T-helper 1 cell (primary cell): ENCODE results near the gene CD53.

Experiments used
- DNase-seq, 5 donors: peaks; one replicate each; pipeline ENCODE4 v3.0.0-alpha.2; 2012 to 2020

Gene CD53

DNA sequence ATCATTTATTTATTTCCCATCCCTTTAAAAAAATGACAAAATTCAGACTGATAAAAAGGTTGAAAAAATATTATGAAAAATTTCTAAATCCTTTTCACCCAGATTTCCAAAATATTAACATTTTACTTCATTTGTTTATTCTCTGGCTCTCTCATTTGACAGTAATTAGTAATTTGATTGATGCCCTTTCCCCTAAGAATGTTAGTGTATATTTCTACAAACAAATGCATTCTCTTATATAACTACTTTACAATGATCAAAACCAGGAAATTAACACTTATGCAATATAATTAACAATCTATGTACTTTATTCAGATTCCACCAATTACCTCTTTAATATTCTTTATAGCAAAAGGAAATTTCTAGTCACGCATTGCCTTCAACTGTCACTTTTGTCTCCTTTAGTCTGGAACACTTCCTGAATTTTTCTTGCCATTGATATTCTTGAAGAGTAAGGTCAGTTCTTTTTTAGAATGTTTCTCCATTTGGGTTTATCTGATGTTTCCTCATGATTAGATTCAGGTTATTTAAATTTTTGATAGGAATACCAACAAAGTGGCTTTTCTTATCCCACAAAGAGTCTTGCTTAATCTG, 3.9 kb downstream of the CD53 start:
- no peak for DNase-seq

DNA sequence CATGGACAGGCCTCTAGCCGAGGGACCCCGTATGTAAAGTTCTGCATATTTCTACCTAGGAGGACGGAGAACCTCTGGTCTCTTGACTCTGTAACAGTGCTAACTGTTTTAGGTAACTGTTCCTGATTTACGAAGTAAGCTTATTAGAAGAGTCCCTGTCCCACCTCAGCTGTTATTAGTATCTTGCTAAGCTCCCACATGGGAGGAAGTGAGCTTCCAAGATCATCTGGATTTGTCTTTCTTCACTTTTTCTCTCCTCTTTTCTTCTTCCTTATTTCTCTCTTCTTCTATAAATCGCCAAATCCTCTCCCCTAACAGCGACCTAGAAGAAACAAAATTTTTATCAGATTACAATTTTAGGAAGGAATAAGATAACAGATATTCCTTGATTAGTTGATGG, 4.4 kb downstream of the CD53 start:
- peak in 1 of 5 donors; percentile 23 for DNase-seq

DNA sequence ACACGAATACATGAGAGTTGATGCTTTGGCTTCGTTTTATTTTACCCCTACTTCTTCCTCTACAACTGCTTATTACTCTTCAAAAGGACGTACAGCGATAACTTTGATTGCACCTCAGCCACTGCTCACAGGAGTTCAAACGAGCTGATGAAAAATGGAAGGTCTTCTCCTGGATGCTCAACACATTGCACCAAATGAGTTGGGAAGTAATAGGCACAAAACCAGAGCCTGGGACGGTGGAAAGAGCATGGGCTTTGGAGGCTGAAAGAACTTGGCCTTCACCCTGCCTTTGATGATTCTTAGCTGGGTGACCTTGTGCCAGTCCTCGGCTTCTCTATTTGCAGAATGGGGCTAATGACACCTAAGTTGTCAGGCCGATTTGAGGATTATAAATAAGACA, 4.8 kb downstream of the CD53 start:
- peak in 1 of 5 donors; percentile 18 for DNase-seq

DNA sequence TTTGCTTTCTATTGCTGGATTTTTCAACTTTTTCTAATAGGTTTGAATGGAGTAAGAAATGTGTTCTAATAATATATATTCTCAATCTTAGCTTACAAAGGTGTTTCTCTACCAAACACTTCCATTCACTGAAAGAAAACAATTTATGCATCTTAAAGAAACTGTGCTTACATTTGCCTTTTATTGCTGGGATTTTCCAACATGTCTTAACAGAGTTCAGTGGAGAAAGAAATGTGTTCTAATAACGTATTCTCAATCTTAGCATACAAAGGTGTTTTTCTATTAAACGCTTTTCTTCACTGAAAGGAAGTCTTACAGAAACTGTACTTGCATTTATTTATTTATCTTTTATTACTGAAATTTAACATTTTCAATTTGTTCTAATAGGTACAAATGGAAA, 5.6 kb downstream of the CD53 start:
- no peak for DNase-seq

DNA sequence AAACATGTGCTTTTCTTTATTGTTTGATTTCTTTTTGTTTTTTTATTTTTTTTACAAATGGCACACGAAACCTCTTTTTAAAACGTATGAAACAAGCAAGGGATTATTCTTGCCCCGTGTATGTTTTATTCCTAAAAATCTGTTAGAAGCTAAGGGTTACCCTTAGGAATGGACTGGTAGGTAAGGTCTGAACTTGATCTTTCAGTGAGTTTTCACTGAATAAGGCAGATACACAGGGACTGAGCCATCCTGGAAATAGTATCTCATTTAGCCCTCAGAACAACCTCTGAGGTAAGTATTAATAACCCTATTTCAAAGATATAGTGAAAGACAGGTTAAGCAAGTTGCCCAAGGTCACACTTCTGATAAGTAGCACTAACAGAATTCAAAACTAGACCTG, 6.0 kb downstream of the CD53 start:
- no peak for DNase-seq

DNA sequence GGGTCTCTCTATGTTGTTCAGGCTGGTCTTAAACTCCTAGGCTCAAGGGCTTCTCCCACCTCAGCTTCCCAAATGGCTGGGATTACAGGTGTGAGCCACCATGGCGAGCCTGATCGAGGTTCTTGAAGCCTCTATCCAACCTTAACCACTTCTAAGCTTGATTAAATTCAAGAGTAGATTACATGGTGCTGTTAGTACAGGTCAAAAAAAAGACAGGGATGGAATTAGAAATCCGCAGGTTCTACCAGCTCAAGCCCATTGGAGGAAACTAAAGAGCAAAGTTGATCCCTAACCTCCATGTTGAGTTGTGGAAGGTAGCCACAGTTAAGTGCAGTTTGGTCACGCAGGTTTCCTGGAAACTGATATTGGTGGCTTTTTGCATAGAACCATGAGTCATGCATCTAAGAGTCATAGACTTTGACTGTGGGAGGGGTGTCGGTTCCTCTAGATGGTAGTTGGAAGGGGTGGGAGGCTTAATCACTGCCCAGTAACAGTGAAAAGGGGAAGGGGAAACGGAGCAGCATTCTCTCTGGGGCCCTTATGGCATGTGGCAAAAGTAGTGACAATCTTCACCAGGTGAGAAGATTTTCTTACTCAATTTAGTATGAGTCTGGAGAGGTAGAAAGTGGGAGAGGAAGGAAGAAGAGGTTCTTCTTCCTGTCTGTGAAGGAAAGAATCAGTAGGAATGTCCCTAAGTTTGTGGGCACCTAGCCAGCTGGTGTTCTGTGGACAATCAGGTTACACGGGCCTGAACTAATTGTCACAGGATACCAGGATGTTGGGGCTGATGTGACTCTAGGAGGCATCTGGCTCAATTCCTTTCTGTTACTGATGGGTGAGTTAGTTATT, 7.0 kb downstream of the CD53 start:
- DNase-seq: peak in 4 of 5 donors; percentile 30 to 92 (median 37)

DNA sequence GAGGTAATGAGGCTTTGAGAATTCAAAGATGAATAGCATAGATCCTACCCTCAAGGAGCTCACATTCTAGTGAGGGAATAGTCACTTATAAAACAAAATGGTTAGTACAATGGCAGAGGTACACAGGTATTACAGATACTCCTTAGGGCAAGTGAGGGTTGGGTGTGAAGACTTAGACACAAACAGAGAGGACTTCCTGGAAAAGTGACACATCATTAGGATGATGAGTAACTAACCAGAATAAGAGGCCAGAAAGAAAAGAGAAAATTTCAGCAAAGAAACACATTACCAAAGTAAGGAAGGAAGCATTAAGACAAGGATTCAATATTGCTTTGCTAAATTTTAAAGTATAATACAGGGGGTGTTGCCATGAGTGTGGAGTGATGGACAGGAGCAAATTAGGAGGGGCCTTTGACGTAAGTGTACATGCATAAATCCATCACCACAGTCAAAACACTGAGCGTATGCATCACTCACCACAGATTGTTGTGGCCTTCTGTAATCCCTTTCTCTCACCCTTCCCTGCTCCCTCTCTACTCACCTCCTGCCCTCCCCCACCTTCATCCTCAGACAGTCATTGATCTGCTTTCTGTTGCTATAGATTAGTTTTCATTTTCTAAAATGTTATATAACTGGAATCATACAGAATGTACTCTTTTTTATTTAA, 7.9 kb downstream of the CD53 start:
- DNase-seq: peak in 4 of 5 donors; percentile 37 to 80 (median 48)

DNA sequence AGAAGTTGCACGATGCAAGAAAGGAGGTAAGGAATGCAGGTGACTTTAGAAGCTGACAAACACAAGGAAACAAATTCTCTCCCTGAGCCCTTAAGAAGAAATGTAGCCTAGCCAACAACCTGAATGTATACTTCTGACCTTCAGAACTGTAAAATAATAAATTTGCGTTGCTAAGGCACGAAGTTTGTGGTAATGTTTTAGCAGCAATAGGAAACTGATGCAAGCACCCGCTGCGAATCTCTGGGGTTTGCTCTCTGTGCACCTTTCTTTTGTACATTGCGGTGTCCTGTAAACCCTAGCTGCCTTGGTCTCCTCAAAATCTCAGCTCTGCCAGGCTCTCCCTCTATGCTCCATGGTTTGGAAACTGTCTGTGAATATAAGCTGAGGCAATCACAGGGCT, 15.1 kb downstream of the CD53 start:
- no peak for DNase-seq

DNA sequence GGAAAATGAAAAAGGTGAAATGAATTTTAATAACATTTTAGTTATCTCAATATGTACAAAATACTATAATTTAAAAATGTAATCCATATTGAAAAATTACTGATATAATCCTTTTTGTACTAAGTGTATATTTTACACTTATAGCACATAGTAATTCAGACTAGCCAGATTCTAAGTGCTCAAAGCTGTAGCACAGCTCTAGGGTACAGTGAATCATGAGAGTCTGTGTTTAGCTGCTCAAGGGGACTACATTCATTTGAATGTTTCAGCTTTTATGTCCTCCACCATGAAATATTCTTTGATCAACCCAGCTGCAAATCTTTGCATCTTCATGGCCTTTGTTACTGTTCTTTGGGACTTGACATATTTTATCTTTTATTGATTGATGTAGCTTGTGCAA, 15.7 kb downstream of the CD53 start:
- no peak for DNase-seq

DNA sequence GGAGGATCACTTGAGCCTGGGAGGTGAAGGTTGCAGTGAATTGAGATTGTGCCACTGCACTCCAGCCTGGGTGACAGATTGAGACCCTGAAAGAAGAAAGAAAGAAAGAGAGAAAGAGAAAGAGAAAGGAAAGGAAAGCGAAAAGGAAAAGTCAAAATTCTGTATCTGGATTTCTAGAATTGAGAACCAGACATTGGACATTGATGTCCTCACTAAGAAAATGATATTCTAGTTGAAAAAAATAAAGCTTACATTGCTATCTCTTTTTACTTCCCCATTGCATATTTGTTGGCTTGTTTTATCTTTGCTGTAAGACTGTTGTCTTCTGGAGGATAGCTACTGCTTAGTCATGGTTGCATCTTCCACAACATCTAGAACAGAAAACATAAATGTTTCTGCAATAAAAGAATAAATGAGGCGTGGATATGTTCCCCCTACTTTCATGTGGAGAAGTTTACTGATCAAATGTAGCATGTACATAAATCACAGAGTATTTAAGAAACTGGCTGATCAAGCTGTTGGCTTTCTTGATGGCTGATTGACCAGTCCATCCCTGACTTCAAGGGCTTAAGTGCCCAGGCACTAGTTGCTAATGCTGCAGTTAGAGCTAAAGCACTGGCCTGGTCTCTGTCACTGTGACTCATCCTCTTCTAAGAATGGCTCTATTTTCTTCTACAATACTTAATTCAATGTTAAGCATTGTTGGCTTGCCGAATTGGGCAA, 17.7 kb downstream of the CD53 start:
- DNase-seq: no peak

DNA sequence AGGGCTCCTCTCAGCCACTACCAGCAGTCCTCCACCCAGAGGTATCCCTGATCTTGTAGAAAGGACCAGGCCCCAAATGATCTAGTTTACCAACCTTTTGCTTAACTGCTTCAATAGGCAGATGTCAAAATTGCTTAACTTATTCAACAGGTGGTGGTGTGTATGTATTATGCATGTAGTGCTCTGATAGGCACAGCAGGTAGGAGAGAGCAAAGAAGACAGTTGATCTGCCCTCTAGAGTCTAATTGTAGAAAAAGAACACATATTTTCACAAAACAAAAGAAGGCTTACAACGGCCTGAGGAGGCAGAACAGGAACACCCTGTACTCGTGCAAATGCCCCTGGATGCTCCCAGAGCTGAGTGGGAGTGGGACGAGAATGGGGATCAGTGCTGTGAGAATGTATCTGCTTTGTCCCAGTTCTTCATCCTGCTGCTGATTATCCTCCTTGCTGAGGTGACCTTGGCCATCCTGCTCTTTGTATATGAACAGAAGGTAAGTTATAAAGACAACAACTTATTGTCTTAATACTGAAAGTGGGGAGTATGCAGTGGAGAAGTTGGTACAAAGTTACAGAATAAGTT, 21.1 kb downstream of the CD53 start:
- DNase-seq: no peak

DNA sequence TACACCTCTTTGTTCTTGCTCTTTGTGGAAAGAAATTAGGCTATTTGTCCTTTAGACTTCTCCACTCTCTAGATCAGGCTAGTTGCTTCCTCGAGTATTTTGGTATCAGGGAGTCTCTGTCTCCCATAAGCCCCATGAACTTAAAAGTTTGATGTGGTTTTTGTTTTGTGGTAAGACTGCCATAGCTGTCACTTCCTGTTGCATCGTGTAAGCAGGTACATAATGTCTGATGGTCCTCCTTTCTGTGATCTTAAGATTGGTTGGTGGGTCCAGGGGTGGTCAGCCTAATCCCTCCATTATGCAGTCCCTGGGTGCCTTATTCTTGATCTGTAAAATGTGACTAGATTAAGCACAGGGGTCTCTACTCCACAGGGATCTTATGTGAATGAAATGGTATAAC, 23.1 kb downstream of the CD53 start:
- peak in 1 of 5 donors; percentile 54 for DNase-seq

DNA sequence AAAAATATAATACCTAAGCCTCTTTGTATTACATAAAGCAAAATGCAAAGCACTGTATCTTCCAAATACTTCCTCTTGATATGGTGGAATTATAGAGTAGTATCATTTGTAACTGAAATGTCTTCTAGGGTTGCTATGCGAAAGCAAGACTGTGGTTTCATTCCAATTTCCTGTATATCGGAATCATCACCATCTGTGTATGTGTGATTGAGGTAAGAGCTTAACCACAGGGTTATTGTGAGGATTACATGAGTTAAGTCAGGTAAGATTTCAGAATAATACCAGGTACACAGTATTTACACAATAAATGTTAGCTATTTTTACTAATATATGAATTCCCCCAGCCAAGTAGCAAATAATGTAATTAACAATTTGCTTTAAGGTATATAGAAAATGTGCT, 24.7 kb downstream of the CD53 start:
- no peak for DNase-seq

DNA sequence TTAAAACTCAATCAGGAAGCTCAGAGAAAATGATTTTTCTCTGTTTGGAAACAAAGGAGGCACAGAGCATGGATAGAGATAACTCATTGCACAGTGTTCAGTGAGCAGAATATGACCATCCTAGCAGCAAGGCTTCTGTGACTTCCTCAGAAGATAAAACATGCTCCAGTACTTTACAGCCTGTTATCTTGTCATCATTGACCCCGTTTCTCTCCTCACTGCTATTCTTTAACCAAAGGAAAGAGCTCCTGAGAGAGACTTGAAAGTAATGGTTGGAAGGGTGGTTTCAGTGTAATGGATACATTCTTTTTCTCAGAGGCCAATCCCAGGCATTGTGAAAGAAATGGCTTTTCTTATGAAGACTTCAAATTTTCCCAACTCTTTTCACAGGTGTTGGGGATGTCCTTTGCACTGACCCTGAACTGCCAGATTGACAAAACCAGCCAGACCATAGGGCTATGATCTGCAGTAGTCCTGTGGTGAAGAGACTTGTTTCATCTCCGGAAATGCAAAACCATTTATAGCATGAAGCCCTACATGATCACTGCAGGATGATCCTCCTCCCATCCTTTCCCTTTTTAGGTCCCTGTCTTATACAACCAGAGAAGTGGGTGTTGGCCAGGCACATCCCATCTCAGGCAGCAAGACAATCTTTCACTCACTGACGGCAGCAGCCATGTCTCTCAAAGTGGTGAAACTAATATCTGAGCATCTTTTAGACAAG, 25.9 kb downstream of the CD53 start:
- DNase-seq: no peak

DNA sequence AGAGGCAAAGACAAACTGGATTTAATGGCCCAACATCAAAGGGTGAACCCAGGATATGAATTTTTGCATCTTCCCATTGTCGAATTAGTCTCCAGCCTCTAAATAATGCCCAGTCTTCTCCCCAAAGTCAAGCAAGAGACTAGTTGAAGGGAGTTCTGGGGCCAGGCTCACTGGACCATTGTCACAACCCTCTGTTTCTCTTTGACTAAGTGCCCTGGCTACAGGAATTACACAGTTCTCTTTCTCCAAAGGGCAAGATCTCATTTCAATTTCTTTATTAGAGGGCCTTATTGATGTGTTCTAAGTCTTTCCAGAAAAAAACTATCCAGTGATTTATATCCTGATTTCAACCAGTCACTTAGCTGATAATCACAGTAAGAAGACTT, 26.5 kb downstream of the CD53 start:
- no peak for DNase-seq

DNA sequence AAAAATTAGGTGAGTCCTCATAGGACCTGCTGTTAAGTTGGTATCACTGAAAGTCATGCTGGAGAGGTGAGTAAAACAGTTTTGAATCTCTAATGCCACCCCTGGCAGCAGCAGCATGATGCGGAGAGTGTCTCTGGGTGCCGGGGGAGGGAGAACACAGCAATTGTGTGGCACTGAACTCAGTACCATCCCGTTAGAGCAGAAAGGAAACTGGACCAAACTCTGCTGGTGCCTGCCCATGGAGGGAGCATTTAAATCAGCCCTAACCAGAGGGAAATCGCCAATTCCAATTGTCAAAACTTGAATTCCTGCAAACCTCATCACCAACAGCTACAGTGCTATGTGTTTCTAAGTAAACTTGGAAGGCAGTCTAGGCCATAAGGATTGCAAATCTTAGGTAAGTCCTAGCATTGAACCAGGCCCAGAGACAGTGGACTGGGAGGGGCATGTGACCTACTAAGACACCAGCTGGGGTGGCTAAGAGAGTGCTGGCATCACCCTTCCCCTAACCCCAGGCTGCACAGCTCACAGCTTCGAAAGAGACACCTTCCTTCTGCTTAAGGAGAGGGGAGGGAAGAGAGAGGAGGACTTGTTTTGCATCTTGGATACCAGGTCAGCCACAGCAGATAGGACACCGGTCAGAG, 30.0 kb downstream of the CD53 start:
- no peak for DNase-seq

DNA sequence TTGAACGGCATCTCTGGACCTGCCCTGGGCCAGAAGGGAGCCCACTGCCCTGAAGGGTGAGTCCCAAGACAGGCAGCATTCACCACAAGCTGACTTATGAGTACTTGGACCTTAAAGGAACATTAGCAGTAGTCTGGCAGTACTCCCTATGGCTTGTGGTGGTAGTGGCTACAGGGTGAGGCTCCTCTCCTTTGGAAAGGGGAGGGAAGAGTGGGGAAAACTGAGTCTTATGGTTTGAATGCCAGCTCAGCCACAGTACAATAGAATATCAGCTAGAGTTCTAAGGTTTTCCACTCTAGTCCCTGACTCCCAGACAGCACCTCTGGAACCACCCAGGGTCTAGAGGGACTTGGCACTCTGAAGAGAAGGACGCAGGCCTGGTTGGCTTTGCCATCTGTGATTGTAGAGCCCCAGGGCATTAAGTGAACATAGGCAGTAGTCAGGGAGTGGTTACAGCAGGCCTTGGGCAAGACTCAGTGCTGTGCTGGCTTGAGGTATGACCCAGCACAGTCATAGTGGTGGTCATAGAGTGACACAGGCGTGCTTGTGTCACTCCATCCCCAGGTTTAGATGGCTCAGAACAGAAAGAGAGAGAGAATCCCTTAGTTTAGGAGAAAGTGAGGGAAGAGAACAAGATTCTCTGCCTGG, 31.0 kb downstream of the CD53 start:
- no peak for DNase-seq

DNA sequence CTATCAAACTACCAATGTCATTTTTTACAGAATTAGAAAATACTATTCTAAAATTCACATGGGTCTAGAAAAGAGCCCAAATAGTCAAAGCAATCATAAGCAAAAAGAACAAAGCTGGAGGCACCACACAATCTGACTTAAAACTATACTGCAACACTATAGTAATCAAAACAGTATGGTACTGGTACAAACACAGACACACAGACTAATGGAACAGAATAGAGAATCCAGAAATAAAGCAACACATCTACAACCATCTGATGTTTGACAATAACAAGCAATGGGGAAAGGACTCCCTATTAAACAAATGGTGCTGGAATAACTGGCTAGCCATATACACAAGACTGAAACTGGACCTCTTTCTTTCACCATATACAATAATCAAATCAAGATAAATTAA, 39.8 kb downstream of the CD53 start:
- no peak for DNase-seq

DNA sequence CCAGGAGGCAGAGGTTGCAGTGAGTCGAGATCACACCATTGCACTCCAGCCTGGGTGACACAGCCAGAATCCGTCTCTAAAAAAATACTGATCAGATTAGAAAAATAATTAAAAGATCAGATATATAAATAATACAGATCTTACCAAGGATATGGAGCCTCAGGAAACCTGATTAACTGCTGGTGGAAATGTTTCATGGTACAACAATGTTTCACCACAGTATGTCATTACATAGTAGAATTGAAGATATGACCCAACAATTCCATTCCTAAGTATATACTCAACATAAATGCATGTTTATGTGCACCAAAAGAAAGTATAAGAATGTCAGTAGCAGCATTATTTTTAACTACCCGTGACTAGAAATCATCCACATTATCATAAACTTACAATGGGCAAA, 41.7 kb downstream of the CD53 start:
- DNase-seq: no peak

DNA sequence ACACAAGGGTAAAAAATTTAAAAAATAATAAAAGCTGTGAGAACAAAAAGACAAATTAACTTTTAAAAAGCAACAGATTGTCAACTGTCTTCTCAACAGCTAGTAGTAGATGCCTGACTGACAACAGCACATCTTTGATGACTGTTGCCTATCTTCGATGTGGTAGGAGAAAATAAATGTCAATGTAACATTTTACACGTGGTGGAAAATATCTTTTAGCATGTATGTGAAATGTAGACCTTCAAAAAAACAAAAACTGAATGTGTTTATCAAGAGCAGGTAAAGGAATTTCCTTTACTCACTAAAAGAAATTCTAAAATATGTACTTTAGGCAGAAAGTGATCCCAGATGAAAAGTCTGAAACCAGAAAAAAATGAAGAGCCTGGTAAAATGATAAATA, 42.9 kb downstream of the CD53 start:
- no peak for DNase-seq

DNA sequence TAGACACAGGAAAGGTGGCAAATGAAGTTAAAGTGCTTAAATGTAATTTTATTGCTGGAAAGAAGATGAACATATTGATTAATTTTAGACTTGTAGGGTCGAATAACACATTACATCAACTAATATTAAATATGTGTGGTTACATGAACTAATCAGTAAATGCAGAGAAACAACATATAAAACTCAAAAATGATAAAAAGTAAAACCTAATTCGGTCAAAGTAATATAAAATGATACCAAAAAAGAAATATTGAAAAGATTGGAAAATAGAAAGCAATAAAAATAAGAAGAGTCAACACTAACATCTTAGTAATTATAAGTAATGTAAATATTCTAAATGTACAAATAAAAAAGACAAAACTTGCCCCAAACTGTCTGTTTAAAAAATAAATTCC, 43.3 kb downstream of the CD53 start:
- DNase-seq: no peak
